Stimulated activated memory B cell treated with anti-CD40 and anti-IgM and Interleukin-4, amounts not matched to agents 10 μg/mL and 1 μg/mL and 100 μg/mL, for 72 hours (primary cell): ENCODE measurements around the gene ACAA1.

Experiments used
- ATAC-seq: fragments of 150-1000 bp; cut with Tn5 transposase; 2 replicates; pipeline ENCODE4 v1.10.0; 2021
- H3K27ac Mint-ChIP-seq: one replicate; pipeline ENCODE4 v1.8.0; 2022; ENCODE audit warnings: mild to moderate bottlenecking, mixed read lengths
- H3K27me3 Mint-ChIP-seq: one replicate; pipeline ENCODE4 v1.8.0; 2022; ENCODE audit warnings: mixed read lengths
- H3K36me3 Mint-ChIP-seq: one replicate; pipeline ENCODE4 v1.8.0; 2022; ENCODE audit warnings: mixed read lengths
- H3K4me1 Mint-ChIP-seq: one replicate; pipeline ENCODE4 v1.8.0; 2022; ENCODE audit warnings: mixed read lengths
- H3K4me3 Mint-ChIP-seq: one replicate; pipeline ENCODE4 v1.8.0; 2022; ENCODE audit warnings: mild to moderate bottlenecking, moderate library complexity, mixed read lengths
- H3K9me3 Mint-ChIP-seq: one replicate; pipeline ENCODE4 v1.8.0; 2022; ENCODE audit warnings: mixed read lengths

The ACAA1 gene, protein sequence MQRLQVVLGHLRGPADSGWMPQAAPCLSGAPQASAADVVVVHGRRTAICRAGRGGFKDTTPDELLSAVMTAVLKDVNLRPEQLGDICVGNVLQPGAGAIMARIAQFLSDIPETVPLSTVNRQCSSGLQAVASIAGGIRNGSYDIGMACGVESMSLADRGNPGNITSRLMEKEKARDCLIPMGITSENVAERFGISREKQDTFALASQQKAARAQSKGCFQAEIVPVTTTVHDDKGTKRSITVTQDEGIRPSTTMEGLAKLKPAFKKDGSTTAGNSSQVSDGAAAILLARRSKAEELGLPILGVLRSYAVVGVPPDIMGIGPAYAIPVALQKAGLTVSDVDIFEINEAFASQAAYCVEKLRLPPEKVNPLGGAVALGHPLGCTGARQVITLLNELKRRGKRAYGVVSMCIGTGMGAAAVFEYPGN

GRCh38 chr3:38136777-38137614 is at the start of gene ACAA1:
Gene ACAA1, minus strand, starts transcription at chr3:38137127. Its CDS starts 92 bp downstream, at chr3:38137035.
- ATAC-seq = peak; percentile 97
- Mint-ChIP-seq H3K27me3 (no peaks in the 10 kb centered on the region), H3K9me3 (no peaks in the 10 kb centered on the region), H3K4me3 (peak within 1 kb of the TSS; percentile 82), H3K36me3 (peaks cover 34% of the 10 kb centered on the region), H3K4me1 (peaks cover 70% of the 10 kb centered on the region), H3K27ac (peak within 1 kb of the TSS; percentile 87)

GRCh38 chr3:38177181-38177580 is 40.3 kb upstream of the ACAA1 start:
- Mint-ChIP-seq H3K27ac (no peak overlapping the region), H3K36me3 (peaks cover 36% of the 10 kb centered on the region), H3K27me3 (no peaks in the 10 kb centered on the region), H3K4me1 (peaks cover 56% of the 10 kb centered on the region), H3K4me3 (no peak overlapping the region), H3K9me3 (no peaks in the 10 kb centered on the region)
- ATAC-seq = no peak

GRCh38 chr3:38173834-38174418 is 37.0 kb upstream of the ACAA1 start:
- peak overlapping the region; percentile 53 for H3K27ac Mint-ChIP-seq
- peaks cover 10% of the 10 kb centered on the region for H3K36me3 Mint-ChIP-seq
- H3K27me3 Mint-ChIP-seq = no peaks in the 10 kb centered on the region
- H3K9me3 Mint-ChIP-seq = no peaks in the 10 kb centered on the region
- peaks cover 58% of the 10 kb centered on the region for H3K4me1 Mint-ChIP-seq
- ATAC-seq = no peak
- peak overlapping the region; percentile 7 for H3K4me3 Mint-ChIP-seq

GRCh38 chr3:38171622-38172021 is 34.7 kb upstream of the ACAA1 start:
- Mint-ChIP-seq H3K9me3 (no peaks in the 10 kb centered on the region), H3K36me3 (no peaks in the 10 kb centered on the region), H3K27ac (no peak overlapping the region), H3K4me1 (peaks cover 70% of the 10 kb centered on the region), H3K27me3 (no peaks in the 10 kb centered on the region), H3K4me3 (no peak overlapping the region)
- ATAC-seq = no peak

GRCh38 chr3:38170722-38171121 is 33.8 kb upstream of the ACAA1 start:
- Mint-ChIP-seq H3K27me3 (no peaks in the 10 kb centered on the region), H3K27ac (no peak overlapping the region), H3K9me3 (no peaks in the 10 kb centered on the region), H3K36me3 (no peaks in the 10 kb centered on the region), H3K4me3 (no peak overlapping the region), H3K4me1 (peaks cover 76% of the 10 kb centered on the region)
- ATAC-seq = no peak

- no peaks in the 10 kb centered on the region for H3K36me3 Mint-ChIP-seq
Observed at GRCh38 chr3:38169027-38169317, 32.0 kb upstream of the ACAA1 start.

DNA sequence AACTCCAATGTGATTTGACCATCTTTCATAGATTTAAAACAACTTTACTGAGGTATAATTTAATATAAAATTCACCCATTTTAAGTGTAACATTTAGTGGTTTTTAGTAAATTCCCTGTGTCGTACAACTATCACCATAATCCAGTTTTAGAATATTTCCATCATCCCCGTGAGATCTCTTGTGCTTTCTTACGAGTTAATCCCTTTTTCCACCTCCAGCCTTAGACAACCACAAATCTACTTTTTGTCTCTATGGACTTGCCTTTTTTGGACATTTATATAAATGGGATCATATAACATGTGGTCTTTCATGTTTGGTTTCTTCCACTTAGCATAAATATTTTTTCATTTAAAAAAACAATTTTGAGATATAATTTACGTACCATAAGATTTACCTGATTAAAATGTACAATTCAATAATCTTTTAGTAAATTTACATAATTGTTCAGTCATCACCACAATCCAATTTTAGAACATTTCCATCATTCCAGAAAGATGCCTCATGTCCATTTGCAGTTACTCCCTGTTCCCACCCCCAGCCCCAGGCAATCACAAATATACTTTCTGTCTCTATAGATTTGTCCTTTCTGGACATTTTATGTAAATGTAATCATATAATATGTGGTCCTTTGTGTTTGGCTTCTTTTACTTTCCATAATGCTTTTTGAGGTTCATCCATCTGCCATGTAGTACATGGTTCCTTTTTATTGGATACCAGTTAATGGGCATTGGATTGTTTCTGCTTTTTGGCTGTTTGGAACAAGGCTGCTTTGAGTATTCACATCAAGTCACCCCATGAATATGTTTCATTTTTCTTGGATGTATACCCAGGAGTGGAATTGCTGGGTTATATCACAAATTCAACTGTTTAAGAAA is 31.5 kb upstream of the ACAA1 start:
- Mint-ChIP-seq H3K36me3 (no peaks in the 10 kb centered on the region), H3K4me3 (no peak overlapping the region), H3K4me1 (peaks cover 64% of the 10 kb centered on the region), H3K9me3 (no peaks in the 10 kb centered on the region), H3K27ac (peak overlapping the region; percentile 20), H3K27me3 (no peaks in the 10 kb centered on the region)
- ATAC-seq = no peak

More at GRCh38 chr3:38169027-38169317, 32.0 kb upstream of the ACAA1 start:
- no peaks in the 10 kb centered on the region for H3K27me3 Mint-ChIP-seq
- H3K27ac Mint-ChIP-seq = peak overlapping the region; percentile 20
- H3K9me3 Mint-ChIP-seq = no peaks in the 10 kb centered on the region
- no peak for ATAC-seq
- no peak overlapping the region for H3K4me3 Mint-ChIP-seq
- peaks cover 69% of the 10 kb centered on the region for H3K4me1 Mint-ChIP-seq

DNA sequence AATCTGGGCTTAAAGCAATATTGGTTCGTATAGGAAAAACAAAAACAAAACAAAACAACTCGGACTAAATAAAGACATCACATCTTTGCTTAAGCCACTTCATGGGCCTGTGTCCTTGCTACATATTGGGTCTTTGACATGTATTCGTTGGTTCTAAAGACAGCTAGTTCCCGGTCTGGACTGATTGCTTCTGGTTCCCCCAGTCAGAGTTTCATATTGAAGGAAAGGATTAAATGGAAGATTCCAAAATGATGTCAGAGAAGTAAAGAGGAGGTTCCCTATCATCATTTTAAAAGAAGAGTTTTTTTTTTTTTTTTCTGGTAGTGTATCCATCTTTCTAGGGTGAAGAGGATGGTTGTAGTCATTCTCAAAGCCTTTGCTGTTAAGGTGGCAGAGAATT is 30.7 kb upstream of the ACAA1 start:
- no peak overlapping the region for H3K27ac Mint-ChIP-seq
- H3K4me3 Mint-ChIP-seq = peak overlapping the region; percentile 20
- no peaks in the 10 kb centered on the region for H3K27me3 Mint-ChIP-seq
- no peaks in the 10 kb centered on the region for H3K36me3 Mint-ChIP-seq
- peaks cover 63% of the 10 kb centered on the region for H3K4me1 Mint-ChIP-seq
- no peaks in the 10 kb centered on the region for H3K9me3 Mint-ChIP-seq
- ATAC-seq = no peak

DNA sequence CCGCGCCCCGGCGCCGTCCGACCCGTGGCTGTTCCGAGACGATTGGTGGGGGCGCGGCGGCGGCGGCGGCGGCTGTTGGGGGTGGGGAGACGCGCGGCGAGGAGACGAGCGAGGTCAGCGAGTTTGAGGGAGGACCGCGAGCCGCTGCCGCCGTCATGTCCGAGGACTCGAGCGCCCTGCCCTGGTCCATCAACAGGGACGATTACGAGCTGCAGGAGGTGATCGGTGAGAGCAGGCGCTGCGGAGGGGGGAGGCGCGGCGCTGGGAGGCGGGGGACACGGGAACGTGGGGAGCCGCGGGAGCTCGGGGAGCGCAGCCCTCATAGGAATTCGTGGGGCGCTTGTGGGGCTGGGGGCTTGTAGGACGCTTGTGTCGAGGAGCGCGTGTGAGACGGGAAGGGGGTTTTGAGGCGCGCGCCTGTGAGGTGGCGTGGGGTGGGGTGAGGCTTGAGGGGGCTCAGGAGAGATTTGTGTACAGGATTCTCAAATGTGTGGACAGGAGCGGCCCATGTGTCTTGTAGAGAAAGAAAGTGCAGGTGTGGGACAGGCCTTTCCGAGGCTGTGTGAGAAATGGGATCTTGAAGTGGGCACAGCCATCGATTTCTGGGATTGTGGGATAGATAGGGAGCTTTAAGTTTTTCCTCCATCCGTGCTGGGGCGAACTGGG is 28.9 kb upstream of the ACAA1 start:
- H3K27ac Mint-ChIP-seq = peak overlapping the region; percentile 99
- no peaks in the 10 kb centered on the region for H3K27me3 Mint-ChIP-seq
- no peaks in the 10 kb centered on the region for H3K9me3 Mint-ChIP-seq
- H3K4me1 Mint-ChIP-seq = peaks cover 55% of the 10 kb centered on the region
- no peak for ATAC-seq
- H3K4me3 Mint-ChIP-seq = peak overlapping the region; percentile 90
- H3K36me3 Mint-ChIP-seq = no peaks in the 10 kb centered on the region

DNA sequence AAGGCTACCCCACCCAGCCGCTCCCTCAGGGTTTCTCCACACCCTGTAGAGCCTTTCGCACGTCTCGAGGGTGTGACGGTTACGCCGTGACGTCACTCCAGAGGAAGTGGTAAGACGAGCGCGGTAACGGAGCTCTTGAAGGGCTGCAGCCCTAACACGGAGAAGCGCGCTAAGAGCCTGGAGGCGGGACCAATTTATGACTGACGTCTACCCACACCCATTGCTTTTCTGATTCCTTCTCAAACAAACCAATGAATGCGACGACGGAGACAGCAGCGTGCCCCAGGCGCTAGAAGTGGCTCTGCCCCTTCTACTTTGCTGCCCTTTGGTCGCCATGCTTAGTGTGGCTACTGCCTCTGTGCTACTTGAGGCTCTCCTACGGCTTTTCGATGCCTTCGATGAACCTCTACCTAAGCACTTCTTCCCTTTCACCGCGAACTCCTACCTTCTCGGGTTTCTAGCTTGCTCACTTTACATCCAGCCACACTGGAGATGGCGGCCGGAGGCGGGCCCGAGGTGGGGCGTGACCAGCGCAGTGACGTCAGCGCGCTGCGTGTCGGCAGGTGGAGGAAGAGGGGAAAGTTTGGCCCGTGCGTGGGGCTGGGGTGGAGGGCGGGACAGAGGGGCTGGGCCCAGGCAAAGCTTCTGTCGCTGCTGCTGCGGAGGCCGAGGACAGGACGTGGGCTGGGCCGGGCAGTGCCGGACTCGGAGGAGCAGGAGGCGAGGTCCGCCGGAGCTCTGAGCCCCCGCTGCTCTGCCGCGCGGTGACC is 28.2 kb upstream of the ACAA1 start, which contains the start of gene OXSR1:
Gene OXSR1 (plus strand): TSS at position 586 of the 770 bp plus-strand sequence. CDS start 340 bp downstream, outside the sequence.
- H3K4me3 Mint-ChIP-seq = peak within 1 kb of the TSS; percentile 90
- peak; percentile 97 for ATAC-seq
- H3K4me1 Mint-ChIP-seq = peaks cover 48% of the 10 kb centered on the region
- H3K27ac Mint-ChIP-seq = peak within 1 kb of the TSS; percentile 99
- no peaks in the 10 kb centered on the region for H3K27me3 Mint-ChIP-seq
- no peaks in the 10 kb centered on the region for H3K36me3 Mint-ChIP-seq
- H3K9me3 Mint-ChIP-seq = no peaks in the 10 kb centered on the region

- ATAC-seq = peak; percentile 37
- Mint-ChIP-seq H3K36me3 (no peaks in the 10 kb centered on the region), H3K27me3 (no peaks in the 10 kb centered on the region)
Observed at GRCh38 chr3:38164643-38164951, 27.7 kb upstream of the ACAA1 start.

DNA sequence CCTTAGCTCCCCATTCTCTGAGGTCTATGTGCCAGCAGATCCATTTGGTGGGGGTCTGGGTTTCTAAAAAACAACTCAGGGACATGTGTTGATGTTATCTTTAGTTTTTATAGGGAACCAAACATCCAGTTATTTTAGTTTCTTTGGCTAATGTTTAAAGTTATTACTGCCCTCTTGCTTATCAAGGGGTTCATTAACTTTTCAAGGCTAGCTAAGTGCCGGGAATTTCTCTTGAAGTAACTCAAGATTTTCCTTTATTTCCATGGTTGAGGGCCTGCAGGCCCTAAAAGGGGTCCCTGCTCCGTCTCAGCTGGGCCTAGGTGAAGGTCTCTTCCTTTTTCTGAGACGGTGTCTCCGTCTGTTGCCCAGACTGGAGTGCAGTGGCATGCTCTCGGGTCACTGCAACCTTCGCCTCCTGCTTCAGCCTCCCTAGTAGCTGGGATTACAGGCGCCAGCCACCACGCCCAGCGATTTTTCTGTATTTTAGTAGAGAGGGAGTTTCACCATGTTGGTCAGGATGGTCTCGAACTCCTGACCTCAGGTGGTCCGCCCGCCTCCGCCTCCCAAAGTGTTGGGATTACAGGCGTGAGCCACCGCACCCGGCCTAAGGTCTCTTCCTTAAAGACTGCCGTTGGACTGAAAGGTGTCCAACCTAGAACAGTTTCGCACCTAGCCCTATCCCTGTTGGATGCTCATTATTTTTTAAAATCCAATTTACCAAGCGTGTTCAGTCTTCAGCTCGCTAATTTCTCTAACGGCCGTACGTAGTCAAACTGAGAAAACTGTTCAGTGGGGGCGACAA is 27.1 kb upstream of the ACAA1 start:
- H3K27ac Mint-ChIP-seq = peak overlapping the region; percentile 99
- peaks cover 41% of the 10 kb centered on the region for H3K4me1 Mint-ChIP-seq
- no peaks in the 10 kb centered on the region for H3K27me3 Mint-ChIP-seq
- ATAC-seq = no peak
- H3K36me3 Mint-ChIP-seq = no peaks in the 10 kb centered on the region
- no peaks in the 10 kb centered on the region for H3K9me3 Mint-ChIP-seq
- H3K4me3 Mint-ChIP-seq = peak overlapping the region; percentile 90

More at GRCh38 chr3:38164643-38164951, 27.7 kb upstream of the ACAA1 start:
- peak overlapping the region; percentile 99 for H3K27ac Mint-ChIP-seq
- H3K4me1 Mint-ChIP-seq = peaks cover 46% of the 10 kb centered on the region
- no peaks in the 10 kb centered on the region for H3K9me3 Mint-ChIP-seq
- peak overlapping the region; percentile 90 for H3K4me3 Mint-ChIP-seq
